NOMO-1 treated with dmso at 0.1 percent for 144 hours (cell line): ENCODE data around the gene PPP1R1B.

Source experiments
- DNase-seq: peaks from one replicate; lab custom pipeline; 2025; ENCODE audit not compliant: unreplicated experiment; lab: John Stamatoyannopoulos, UW

The PPP1R1B gene

DNA sequence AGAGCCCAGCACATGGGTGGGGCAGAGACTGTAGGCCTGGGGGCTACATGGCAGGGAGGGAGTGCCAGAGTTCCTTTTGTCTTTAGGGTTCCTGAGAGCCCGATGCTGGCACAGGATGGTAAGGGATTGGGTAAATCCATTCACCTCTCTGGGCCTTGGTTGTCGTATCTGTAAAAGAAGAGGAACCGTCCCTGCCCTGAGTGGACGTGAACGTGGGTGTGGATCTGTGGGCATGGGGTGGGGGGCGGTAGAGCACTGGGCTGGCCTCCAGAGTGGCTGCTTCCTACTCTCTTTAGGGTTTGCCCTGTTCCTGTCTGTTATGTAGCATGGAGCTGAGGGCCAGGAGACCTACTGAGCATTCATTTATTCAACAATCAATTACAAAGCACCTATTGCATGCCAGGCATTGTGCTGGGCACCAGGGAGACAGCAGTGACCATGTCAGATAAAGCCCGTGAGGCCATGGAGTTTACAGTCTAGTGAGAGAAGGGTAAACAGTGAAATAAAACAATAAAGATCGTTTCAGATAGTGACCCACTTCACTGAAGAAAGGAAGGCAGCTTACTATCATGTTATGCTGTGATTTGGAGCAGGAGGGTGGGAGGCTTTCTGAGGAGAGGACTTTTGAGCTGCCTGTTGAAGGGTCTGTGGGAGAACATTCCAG lies 25.3 kb downstream of the PPP1R1B start:
- DNase-seq, result no peak

DNA sequence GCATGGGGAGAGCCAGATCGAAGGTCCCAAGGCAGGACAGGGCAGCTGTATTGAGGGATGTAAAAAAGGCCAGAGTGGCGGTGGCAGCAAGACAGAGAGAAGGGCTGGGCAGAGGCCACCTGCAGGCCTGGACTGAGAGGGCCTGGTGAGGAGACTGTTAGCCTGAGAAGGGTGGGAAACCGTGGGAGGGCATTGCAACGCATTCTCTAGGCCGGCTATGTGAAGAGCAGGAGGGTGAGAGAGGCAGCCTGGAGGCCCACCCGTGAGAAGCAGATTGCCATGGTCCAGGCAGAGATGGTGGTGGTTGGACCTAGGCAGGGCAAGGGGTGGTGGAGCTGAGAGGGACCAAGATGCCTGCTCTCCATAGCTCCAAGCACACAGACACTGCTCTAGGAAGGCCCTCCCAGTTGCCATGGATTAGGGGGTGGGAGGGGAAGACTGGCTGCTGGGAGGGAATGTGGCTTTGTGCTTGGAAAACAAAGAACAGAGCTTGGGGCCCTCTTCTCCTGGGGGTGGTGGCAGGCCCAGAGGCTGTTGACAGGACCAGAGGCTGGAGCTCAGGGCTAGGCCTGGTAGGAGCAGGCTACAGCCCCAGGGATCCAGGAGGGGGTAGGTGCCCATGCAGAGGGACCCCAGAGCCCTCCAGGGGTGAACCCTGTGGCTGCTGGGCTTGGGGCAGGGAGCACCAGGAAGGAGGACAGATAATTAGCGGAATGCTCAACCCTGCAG lies 26.0 kb downstream of the PPP1R1B start:
- DNase-seq, result no peak

DNA sequence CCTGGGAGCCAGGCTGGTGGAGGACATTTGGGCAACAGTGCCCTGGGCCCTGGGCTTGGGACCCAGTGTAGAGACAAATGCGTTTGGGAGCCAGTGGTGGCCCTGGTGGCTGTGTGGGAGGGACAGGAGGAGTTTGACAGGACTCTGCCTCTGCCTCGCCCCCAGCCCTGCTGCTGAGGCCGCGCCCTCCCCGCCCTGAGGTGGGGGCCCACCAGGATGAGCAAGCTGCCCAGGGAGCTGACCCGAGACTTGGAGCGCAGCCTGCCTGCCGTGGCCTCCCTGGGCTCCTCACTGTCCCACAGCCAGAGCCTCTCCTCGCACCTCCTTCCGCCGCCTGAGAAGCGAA lies 26.5 kb downstream of the PPP1R1B start:
- no peak for DNase-seq

DNA sequence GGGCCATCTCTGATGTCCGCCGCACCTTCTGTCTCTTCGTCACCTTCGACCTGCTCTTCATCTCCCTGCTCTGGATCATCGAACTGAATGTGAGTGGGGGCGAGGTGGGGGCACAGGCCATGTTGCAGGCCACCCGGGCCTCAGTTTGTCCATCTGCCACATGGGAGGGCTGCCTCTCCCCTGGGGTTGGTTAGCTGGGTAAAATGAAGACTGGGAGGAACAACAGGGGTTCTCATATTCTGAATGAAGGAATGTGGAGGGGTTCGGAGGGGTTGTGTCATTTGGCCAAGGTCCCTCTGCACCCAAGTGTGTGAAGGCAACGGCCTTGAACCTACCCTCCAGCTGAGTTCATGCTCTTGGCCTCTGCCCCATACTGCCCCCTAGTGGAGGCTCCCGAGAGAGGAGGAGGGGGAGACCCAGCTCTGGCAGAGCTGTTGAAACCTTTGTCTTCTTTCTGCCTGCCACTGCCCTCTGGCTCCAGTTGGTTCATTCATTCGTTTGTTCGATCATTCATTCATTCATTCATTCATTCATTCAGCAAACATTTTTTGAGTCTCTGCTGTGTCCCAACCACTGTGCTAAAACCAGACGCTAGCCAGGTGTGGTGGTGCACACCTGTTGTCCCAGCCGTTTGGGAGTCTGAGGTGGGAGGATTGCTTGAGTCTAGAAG lies 27.0 kb downstream of the PPP1R1B start:
- DNase-seq, result peak; percentile 13

DNA sequence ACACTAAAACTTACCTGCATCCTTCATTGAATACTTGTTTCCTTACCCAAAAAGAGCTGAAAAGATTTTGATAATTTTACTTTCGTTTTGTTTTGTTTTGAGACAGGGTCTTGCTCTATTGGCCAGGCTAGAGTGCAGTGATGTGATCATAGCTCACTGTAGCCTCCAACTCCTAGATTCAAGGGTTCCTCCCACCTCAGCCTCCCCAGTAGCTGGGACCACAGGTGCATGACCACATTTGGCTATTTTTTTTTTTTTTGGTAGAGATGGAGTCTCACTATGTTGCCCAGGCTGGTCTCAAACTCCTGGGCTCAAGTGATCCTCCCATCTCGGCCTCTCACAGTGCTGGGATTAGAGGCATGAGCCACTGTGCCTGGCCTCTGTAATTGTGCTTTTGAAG lies 28.4 kb downstream of the PPP1R1B start:
- DNase-seq, result no peak

DNA sequence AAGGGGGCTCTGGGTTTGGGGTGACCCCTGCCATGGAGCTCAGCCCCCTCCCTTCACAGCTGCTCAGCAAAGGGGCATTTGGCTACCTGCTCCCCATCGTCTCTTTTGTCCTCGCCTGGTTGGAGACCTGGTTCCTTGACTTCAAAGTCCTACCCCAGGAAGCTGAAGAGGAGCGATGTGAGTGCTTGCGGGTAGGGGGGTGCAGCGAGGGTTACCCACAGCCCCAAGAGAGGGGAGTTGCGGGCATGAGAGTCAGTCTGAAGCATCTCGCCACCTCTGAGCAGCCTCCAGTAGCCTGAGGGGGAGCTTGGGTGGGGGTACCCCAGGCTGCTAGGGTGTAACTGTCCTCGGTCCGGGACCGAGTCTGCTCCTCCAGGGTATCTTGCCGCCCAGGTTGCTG lies 31.6 kb downstream of the PPP1R1B start:
- DNase-seq, result no peak

DNA sequence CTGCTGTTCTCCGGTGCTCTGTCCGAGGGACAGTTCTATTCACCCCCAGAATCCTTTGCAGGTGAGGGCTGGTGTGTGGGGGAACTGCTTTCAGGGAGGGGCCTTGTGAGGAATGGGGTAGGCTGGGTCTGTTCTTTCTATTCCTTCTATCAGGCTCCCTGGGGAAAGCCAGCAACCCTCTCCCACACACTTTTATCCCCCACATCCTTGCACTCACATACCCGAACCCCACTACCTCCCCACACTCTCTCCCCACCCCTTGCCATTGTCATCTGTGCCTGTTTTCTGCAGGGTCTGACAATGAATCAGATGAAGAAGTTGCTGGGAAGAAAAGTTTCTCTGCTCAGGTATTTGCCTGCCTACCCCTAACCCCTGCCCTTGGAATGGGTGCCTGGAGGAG lies 32.0 kb downstream of the PPP1R1B start:
- no peak for DNase-seq

DNA sequence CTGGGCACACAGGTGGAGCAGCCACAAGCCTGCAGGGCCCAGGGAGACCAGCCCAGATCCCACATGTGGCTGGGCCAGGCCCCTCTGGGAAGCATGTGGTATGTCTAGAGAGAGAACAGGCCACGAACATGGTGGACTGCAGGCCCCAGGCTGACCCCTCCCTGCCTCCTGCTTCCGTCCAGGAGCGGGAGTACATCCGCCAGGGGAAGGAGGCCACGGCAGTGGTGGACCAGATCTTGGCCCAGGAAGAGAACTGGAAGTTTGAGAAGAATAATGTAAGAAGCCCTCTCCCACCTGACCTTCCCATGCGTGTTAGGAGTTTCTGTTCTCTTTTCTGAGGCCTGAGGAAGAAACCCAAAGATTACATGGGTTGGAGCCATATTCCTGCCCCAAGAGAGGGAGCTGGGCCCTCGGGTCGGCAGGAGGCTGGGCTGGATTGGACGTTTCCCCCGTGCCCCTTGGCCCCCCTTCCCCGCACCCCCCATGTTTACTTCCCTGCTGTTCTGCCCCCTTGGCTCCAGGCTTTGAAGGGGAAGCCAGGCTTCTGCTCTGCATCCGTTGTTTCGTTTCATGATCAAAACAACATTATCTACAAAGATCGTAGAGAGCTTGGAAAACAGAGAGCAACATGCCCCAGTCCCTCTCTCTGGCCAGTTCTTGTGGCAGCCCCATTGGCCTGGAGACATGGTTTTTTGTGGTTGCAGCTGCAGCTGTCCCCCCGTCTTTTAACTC lies 32.7 kb downstream of the PPP1R1B start:
- DNase-seq, result peak; percentile 14

DNA sequence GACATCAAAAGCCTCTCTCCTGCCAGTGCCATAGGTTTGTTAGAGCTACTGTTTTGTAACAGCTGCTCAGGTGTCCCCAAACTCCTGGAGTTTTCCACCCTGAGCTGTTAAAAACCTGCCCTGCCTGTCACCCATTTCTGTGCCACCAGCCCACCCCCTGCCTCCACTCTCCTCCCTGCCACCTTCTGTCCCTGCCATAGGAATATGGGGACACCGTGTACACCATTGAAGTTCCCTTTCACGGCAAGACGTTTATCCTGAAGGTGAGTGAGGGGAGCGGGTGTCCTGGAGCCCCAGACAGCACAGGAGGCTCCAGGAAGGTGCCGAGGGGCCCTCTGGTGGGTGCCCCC lies 33.2 kb downstream of the PPP1R1B start:
- no peak for DNase-seq

DNA sequence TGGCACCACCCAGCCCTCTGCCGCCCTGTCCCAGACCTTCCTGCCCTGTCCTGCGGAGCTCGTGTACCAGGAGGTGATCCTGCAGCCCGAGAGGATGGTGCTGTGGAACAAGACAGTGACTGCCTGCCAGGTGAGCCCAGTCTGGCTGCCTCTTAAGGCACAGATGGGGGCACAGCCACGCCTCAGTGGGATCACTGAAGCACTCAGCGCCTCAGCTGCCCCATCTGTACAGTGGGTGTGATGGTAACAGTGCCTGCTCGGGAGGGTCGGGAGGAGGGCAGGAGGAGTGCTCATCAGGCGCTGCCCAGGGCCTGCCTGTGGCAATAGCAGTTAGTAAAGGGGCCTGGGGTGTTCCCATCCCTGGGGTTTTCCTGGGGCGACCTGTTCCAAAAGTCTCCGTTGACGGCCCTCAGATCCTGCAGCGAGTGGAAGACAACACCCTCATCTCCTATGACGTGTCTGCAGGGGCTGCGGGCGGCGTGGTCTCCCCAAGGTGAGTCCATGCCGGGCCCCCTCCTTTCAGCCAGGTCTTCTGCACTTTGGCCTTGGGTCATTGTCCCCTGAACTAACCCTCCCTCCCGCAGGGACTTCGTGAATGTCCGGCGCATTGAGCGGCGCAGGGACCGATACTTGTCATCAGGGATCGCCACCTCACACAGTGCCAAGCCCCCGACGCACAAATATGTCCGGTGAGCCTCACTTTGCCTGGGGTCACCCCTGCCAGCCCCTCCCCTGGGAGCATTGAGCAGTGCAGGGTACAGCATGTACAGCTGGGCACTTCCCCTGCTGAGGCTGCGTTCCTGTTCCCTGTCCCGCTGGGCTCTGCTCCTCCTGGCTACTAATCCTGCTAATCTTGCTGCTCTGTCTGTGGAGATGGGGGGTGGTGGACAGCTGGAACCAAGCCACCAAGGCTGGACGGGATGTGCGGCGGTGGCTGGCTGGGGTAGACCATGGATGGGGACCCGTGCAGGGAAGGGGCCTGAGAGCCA lies 33.9 kb downstream of the PPP1R1B start:
- no peak for DNase-seq

DNA sequence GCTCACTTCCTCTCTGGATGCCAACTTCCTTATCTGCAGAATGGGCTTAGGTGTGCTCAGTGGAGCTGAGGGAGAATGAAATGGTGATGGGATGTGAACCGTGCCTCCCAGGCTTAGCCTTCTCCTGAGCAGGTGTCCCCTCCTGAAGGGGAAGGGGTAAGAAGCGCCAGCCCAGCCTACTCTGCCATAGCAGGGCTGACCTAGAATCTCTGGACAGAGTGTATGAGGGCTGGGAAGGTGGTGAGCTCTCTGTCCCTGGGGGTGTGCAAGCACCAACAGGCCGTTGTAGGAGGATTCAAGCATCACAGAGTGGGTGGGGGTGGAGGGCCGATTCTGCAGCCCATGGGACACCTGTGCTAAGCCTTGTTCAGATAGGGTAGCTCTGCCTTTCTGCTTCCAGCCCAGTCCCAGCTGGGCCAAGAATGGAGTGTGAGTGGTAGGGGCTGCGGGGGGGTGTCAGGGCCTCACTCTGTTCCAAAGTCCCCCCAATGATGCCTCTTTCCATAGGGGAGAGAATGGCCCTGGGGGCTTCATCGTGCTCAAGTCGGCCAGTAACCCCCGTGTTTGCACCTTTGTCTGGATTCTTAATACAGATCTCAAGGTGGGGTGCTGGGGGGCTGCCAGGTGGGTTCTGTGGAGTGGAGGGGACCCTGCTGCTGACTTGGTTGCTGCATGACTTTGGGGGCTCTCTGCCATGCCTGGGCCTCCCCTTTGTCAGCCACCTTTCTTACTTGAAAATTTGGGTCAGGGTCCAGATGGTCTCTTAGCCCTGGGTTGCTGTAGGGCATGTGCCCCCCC lies 35.2 kb downstream of the PPP1R1B start:
- no peak for DNase-seq

DNA sequence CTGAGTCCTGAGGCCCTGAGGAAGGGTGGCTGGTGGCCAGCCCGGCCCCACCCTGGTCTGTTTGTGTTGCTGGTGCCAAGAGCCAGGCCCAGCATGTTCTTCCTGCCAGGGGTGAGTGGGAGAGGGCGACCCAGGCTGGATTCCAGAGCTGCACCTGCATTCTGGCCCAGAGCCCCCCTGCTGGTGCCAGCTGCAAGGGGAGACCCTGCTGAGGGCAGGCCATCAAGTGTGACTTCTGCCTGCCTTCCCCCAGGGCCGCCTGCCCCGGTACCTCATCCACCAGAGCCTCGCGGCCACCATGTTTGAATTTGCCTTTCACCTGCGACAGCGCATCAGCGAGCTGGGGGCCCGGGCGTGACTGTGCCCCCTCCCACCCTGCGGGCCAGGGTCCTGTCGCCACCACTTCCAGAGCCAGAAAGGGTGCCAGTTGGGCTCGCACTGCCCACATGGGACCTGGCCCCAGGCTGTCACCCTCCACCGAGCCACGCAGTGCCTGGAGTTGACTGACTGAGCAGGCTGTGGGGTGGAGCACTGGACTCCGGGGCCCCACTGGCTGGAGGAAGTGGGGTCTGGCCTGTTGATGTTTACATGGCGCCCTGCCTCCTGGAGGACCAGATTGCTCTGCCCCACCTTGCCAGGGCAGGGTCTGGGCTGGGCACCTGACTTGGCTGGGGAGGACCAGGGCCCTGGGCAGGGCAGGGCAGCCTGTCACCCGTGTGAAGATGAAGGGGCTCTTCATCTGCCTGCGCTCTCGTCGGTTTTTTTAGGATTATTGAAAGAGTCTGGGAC lies 36.0 kb downstream of the PPP1R1B start:
- no peak for DNase-seq

DNA sequence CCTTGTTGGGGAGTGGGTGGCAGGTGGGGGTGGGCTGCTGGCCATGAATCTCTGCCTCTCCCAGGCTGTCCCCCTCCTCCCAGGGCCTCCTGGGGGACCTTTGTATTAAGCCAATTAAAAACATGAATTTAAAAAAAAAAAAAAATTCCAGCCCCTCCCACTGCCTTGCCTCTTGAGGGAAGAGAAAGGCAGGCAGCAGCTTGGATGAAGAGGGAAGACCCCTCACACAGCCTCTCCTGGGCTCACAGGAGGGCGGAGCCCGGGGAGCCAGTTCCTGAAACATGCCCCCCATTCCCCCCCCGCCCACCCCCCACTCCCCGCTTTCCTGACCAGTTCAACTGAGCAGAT lies 36.6 kb downstream of the PPP1R1B start:
- no peak for DNase-seq

DNA sequence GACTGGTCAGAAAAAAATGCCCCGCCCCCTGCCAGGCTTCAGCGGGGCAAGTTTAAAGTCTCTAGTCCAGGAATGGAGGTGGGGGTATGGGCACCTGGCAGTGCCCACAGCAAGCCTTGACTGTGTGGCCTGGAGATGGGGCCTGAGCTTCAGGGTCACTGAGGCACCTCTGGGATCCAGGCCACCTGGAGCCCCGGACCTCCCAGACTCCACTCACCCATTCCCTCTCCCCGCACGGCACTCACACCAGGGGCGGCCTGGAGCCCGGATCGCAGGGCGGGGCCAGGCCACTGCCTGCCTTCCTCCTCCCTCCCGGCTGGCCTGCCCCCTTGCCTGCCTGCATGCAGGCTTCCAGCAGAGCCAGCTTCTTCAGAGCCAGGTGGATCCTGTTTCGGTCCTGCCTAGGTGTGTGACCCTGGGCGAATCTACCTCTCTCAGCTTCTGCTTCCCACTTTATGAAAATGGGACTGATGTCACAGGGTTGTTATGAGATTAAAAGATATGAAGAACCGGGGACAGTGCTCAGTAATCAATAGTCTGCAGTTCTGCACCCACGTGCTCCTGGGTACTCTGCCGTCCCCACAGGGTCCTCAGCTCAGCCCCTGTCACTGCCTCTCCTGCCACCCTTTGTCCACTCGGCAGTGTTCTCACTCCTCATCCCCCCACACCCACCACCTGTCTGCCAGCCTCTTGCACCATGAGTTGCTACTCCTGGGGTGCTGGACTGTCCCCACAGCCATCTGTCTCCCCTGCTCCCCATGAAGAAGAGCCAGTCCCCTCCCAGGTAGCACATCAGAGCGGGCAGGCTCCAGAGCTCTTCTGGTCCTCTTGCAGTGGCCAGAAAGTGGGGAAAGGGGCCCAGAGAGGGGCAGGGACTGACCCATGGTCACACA lies 37.2 kb downstream of the PPP1R1B start:
- no peak for DNase-seq

DNA sequence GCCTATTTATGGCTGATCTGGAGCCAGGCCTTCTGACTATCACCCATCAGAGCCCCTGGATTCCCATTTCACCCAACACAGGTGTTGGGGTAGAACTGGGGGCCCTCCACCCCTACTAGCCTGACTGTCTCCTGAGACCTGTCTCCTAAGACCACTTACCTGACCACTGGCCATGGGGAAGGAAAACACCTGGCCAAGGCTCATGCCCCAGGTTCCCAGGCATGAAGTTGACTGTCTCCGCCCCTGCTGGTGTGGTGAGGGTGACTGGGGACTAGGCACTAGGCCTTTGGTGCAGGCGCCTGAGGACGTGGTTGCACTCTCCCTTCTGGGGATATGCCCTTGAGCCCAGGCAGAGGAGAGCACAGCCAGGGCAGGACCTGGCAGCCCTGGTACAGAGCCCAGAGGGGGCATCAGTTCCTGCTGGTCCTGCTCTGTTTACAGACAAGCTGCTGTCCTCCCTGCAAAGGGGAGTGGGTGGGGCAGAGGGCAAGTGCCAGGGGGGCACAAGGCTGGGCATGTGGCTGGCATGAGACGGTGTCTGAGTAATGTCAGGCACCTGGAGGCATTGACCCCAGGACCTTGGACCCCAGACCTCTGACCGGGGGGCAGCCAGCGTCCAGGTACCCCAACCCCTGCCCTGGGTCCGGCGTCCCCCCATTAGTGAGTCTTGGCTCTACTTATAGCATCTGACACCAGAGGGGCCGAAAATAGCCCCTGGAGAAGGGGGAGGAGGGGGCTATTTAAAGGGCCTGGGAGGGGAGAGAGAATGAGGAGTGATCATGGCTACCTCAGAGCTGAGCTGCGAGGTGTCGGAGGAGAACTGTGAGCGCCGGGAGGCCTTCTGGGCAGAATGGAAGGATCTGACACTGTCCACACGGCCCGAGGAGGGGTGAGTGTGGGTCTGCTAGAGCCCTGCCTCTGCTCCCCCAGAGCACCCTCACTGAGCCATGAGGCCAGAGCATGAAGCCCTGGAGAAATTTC lies 38.1 kb downstream of the PPP1R1B start, which contains the start of gene TCAP:
TSS of gene TCAP (plus strand) at position 769 of the 981 bp plus-strand sequence. CDS start at position 780, 11 bp downstream.
- no peak for DNase-seq

DNA sequence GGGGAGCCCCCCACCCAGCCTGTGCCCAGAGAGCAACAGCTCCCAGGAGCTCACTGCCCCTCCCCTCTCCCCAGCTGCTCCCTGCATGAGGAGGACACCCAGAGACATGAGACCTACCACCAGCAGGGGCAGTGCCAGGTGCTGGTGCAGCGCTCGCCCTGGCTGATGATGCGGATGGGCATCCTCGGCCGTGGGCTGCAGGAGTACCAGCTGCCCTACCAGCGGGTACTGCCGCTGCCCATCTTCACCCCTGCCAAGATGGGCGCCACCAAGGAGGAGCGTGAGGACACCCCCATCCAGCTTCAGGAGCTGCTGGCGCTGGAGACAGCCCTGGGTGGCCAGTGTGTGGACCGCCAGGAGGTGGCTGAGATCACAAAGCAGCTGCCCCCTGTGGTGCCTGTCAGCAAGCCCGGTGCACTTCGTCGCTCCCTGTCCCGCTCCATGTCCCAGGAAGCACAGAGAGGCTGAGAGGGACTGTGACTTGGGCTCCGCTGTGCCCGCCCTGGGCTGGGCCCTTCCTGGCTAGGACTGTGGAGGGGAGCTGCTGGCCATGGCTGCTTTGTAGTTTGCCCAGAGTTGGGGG lies 39.0 kb downstream of the PPP1R1B start:
- no peak for DNase-seq

DNA sequence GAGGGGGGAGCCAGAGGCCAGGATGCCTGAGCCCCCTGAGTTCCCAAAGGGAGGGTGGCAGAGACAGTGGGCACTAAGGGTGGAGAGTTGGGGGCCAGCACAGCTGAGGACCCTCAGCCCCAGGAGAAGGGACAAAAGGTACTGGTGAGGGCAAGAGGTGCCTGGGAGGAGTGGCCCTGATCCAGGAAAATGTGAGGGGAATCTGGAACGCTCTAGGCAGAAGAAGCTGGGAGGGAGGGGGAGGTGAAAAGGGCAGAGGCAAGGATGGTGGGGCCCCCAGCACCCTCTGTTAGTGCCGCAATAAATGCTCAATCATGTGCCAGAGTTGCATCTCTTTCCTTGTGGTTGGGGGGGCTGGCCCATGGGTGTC lies 39.5 kb downstream of the PPP1R1B start:
- DNase-seq, result no peak
